Activated CD8-positive, alpha-beta T cell treated with anti-CD3 and anti-CD28 coated beads for 36 hours (primary cell): ENCODE results near the gene COL24A1. TPM values are rescaled to one million over a fixed set of nuclear protein-coding genes. Genes with fewer than 3 reads are reported as not detected.

Source experiments
- ATAC-seq: fragments of 200-7000 bp; cut with Tn5 transposase; one replicate; pipeline ENCODE4 v1.10.0; 2021; ENCODE audit warnings: mild to moderate bottlenecking, moderate library complexity
- CTCF ChIA-PET: fragments of 350-600 bp; sonication (Branson Sonifier 250); formaldehyde crosslinking; loops from one replicate; lab custom pipeline; 2021; ENCODE audit warnings: antibody characterized with exemption; lab: Charles Lee
- POLR2A ChIA-PET: fragments of 350-600 bp; sonication (Branson Sonifier 250); formaldehyde crosslinking; loops from one replicate; lab custom pipeline; 2021; ENCODE audit warnings: antibody characterized with exemption; lab: Charles Lee
- DNase-seq: peaks from one replicate; pipeline ENCODE4 v3.0.0-alpha.2; 2020
- H3K27ac Mint-ChIP-seq: one replicate; pipeline ENCODE4 v1.8.0; 2021; ENCODE audit warnings: mild to moderate bottlenecking, mixed read lengths
- H3K27me3 Mint-ChIP-seq: one replicate; pipeline ENCODE4 v1.8.0; 2021; ENCODE audit warnings: mixed read lengths
- H3K36me3 Mint-ChIP-seq: one replicate; pipeline ENCODE4 v1.8.0; 2021; ENCODE audit warnings: low read depth, mixed read lengths
- H3K4me1 Mint-ChIP-seq: one replicate; pipeline ENCODE4 v1.8.0; 2021; ENCODE audit warnings: low read depth, mixed read lengths
- H3K4me3 Mint-ChIP-seq: one replicate; pipeline ENCODE4 v1.8.0; 2021; ENCODE audit warnings: mild to moderate bottlenecking, moderate library complexity, mixed read lengths
- H3K9me3 Mint-ChIP-seq: one replicate; pipeline ENCODE4 v1.8.0; 2021; ENCODE audit warnings: mixed read lengths
- intact Hi-C: fragments of 100-400 bp; cut with micrococcal nuclease; formaldehyde crosslinking; loops from one replicate; pipeline ENCODE4 v1.10.0; 2022
- total RNA-seq, 2 experiments: library from RNA; stranded (reverse); gene quantifications; one replicate each; pipeline ENCODE4 v1.2.3, GENCODE V29; 2021
- TF ChIP-seq, protein P1 (sequence below): fragments of 200-600 bp; IDR thresholded peaks from one replicate; pipeline ENCODE4 v1.8.0; 2022; ENCODE audit warnings: antibody characterized with exemption, mild to moderate bottlenecking

Gene COL24A1
- total RNA-seq, 2 experiments from 2014 or later, result not detected

DNA sequence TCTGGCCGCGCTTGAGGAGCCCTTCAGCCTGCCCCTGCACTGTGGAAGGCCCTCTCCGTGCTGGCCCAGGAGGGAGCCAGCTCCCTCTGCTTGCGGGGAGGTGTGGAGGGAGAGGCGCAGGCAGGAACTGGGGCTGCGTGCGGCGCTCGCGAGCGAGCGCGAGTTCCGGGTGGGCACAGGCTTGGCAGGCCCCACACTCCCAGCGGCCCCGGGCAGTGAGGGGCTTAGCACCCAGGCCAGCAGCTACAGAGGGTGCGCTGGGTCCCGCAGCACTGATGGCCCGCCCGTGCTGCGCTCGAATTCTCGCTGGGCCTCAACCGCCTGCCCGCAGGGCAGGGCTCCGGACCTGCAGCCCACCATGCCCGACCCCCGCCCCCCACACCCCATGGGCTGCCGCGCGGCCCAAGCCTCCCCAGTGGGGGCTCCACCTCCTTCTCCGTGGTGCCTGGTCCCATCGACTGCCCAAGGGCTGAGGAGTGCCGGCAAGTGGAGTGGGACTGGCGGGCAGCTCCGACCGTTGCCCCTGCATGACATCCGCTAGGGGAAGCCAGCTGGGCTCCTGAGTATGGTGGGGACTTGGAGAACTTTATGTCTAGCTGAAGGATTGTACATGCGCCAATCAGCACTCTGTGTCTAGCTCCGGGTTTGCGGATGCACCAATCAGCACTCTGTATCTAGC, 46.0 kb downstream of the COL24A1 start:
- intact Hi-C loops, result no loop called here
- DNase-seq (no peak), ATAC-seq (no peak)
- POLR2A ChIA-PET, result no interaction called here
- Mint-ChIP-seq H3K27ac (no peak overlapping the region), H3K4me1 (no peaks in the 10 kb centered on the region), H3K4me3 (no peak overlapping the region), H3K36me3 (no peaks in the 10 kb centered on the region), H3K27me3 (no peaks in the 10 kb centered on the region), H3K9me3 (no peaks in the 10 kb centered on the region)
- CTCF ChIA-PET, result no interaction called here
- TF ChIP-seq, protein P1, sequence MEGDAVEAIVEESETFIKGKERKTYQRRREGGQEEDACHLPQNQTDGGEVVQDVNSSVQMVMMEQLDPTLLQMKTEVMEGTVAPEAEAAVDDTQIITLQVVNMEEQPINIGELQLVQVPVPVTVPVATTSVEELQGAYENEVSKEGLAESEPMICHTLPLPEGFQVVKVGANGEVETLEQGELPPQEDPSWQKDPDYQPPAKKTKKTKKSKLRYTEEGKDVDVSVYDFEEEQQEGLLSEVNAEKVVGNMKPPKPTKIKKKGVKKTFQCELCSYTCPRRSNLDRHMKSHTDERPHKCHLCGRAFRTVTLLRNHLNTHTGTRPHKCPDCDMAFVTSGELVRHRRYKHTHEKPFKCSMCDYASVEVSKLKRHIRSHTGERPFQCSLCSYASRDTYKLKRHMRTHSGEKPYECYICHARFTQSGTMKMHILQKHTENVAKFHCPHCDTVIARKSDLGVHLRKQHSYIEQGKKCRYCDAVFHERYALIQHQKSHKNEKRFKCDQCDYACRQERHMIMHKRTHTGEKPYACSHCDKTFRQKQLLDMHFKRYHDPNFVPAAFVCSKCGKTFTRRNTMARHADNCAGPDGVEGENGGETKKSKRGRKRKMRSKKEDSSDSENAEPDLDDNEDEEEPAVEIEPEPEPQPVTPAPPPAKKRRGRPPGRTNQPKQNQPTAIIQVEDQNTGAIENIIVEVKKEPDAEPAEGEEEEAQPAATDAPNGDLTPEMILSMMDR, result no peak

DNA sequence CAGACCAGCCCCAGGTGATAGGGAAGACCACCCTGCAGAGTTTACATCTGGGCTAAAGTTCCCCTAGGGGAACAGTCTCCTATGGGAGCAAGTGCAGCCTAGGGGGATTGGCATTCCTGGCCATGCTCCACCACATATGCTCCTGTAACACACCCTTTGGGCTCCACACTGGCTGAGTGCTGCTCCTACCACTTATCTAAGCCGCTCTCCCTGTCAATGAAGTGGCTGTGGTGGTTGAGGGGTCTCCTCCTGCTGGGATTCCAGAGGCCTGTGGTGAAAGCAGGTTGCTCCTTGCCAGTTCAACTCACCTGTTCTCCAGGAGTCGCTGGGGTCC, 51.1 kb downstream of the COL24A1 start:
- CTCF ChIA-PET, result no interaction called here
- no peaks in the 10 kb centered on the region for H3K36me3 Mint-ChIP-seq
- H3K4me1 Mint-ChIP-seq, result no peaks in the 10 kb centered on the region
- H3K4me3 Mint-ChIP-seq, result no peak overlapping the region
- POLR2A ChIA-PET, result no interaction called here
- ATAC-seq, result no peak
- DNase-seq, result no peak
- intact Hi-C loops, result no loop called here
- no peaks in the 10 kb centered on the region for H3K27me3 Mint-ChIP-seq
- no peak overlapping the region for H3K27ac Mint-ChIP-seq
- H3K9me3 Mint-ChIP-seq, result no peaks in the 10 kb centered on the region
- TF ChIP-seq, protein P1, result no peak

DNA sequence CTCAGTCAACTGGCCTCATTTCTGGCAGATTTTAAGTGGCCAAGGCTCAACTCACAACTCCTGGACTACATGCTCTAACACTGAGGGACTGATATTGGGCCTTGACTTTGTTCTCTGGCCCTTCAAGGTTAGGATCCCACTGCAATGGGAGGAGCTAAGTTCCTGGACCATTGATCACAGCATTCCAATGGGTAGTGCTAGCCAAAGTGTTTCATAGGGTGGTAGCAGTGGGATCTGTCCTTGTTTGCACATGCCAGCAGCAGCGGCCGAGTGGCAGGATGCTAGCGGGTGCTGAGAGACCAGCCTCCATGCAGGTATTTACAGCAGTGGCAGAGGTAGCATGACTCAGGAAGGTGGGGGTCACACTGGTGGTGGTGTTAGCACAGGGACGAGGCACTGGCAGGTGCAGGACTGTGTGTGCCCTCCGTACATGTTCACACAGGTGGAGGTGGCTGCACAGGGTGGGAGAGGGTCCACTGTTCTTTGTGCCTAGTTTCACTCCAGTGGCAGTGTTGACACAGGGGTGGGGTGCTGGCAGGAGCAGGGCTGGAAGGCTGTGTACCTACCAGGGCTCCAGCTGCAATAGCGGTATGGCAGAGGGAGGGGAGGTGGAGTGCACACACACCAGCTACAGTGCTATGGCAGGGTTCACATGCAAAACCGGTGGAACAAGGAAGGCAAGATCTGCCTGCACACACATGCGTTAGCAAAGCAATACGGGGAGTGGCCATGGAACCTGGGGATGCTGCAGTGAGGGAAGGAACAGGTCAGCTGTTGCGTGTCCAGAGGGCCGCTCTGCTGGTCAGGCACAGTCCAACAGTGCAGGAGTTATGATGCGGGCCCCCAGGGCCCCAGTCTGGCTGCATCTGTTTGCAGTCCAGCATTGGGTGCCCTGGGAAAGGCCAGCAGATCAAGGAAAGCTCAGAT, 51.7 kb downstream of the COL24A1 start:
- ATAC-seq (no peak), DNase-seq (no peak)
- Mint-ChIP-seq H3K4me1 (no peaks in the 10 kb centered on the region), H3K9me3 (no peaks in the 10 kb centered on the region), H3K27ac (no peak overlapping the region), H3K36me3 (no peaks in the 10 kb centered on the region), H3K4me3 (no peak overlapping the region), H3K27me3 (no peaks in the 10 kb centered on the region)
- TF ChIP-seq, protein P1, result no peak
- ChIA-PET CTCF (no interaction called here), POLR2A (no interaction called here)
- intact Hi-C loops, result no loop called here

DNA sequence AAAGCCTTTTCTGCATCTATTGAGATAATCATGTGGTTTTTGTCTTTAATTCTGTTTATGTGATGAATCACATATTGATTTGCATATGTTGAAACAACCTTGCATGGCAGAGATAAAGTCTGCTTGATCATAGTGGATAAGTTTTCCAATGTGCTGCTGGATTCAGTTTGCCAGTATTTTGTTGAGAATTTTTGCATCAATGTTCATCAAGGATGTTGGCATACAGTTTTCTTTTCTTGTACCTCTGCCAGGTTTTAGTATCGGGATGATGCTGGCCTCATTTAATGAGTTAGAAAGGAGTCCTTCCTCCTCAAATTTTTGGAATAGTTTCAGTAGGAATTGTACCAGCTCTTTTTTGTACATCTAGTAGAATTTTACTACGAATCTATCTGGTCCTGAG, 55.0 kb downstream of the COL24A1 start:
- Mint-ChIP-seq H3K4me3 (no peak overlapping the region), H3K36me3 (no peaks in the 10 kb centered on the region), H3K4me1 (no peaks in the 10 kb centered on the region), H3K9me3 (no peaks in the 10 kb centered on the region), H3K27ac (no peak overlapping the region), H3K27me3 (peaks cover 1% of the 10 kb centered on the region)
- ChIA-PET CTCF (no interaction called here), POLR2A (no interaction called here)
- TF ChIP-seq, protein P1, result no peak
- ATAC-seq, result no peak
- DNase-seq, result no peak
- intact Hi-C loops, result no loop called here

DNA sequence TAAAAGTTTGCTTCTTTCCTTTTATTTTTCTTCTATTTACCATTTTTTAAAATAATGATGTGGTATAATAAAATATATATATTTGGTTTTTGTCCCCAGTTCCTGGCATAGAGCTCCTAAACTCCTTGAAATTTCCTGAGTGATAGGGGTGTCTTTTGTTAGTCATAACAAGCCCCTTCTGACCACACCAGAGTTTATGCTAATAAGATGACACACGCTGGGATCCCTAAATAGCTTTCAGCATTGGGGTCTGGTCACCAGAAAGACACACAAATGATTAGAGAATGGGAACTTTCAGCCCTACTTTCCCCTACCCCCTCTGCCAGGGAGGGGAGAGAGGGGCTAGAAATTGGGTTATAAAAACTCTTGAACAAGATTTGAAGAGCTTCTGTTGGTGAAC, 56.2 kb downstream of the COL24A1 start:
- POLR2A ChIA-PET, result no interaction called here
- peaks cover 1% of the 10 kb centered on the region for H3K27me3 Mint-ChIP-seq
- no peak for ATAC-seq

More for the DNA sequence above, 56.2 kb downstream of the COL24A1 start:
- CTCF ChIA-PET, result no interaction called here
- TF ChIP-seq, protein P1, result no peak
- Mint-ChIP-seq H3K36me3 (no peaks in the 10 kb centered on the region), H3K4me1 (no peaks in the 10 kb centered on the region), H3K27ac (no peak overlapping the region), H3K9me3 (no peaks in the 10 kb centered on the region), H3K4me3 (no peak overlapping the region)
- intact Hi-C loops, result no loop called here
- DNase-seq, result no peak
